Measurements from ENCODE around the gene LINGO4.

DNA sequence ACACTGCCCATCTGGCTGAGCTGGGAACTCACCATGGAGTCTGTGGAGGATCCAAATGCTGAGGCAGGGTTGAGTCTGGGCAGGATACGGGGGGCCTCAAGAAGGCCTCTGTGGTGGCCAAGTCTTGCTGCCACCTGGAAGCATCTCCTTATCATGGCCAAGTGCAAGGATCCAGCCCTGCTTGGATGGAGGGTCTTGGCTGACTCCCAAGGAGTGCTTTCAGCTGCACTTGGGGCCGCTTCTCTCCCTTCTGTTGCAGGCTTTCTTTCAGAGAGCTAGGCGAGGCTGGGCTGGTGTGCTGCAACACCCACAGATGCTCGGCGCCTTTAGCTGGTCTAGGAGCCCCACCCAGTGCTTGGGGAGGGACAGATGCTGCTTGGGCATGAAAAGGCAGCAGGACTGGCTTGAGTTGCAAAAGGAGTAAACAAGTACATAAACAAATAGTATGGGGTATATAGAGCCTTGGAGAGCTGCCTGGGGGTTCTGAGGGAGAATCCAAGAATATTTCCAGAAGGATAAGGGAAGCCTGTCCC, 48.3 kb upstream of the LINGO4 start, which contains the start of gene THEM5:
- TF ChIP-seq, protein P1, sequence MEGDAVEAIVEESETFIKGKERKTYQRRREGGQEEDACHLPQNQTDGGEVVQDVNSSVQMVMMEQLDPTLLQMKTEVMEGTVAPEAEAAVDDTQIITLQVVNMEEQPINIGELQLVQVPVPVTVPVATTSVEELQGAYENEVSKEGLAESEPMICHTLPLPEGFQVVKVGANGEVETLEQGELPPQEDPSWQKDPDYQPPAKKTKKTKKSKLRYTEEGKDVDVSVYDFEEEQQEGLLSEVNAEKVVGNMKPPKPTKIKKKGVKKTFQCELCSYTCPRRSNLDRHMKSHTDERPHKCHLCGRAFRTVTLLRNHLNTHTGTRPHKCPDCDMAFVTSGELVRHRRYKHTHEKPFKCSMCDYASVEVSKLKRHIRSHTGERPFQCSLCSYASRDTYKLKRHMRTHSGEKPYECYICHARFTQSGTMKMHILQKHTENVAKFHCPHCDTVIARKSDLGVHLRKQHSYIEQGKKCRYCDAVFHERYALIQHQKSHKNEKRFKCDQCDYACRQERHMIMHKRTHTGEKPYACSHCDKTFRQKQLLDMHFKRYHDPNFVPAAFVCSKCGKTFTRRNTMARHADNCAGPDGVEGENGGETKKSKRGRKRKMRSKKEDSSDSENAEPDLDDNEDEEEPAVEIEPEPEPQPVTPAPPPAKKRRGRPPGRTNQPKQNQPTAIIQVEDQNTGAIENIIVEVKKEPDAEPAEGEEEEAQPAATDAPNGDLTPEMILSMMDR (IDR thresholded peaks at IDR 0.05) = no peak
- no peak for TF ChIP-seq ZFX (IDR thresholded peaks at IDR 0.05; ENCODE audit: borderline replicate concordance)
